ENCODE results near the gene IFNG-AS1.

IFNG-AS1 gene

DNA sequence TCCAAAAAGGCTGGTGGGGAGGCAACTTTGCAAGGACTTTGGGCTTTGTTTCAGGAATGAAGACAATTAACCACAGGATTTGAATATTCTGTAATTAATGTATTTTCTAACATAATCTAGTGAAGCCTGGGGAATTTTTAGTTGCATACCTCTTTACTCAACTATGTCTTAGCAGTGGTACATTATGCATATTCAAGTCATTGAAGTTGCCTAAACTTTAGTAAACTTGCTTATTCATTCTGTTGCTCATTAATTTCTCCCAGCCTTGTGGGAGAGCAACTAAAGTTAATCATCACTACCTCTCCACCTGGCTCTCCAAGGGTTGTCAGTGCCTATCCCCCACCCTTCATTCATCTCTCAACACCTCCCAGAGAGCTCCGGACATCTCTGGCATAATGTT lies 54.2 kb downstream of the IFNG-AS1 start:
- Histone ChIP-seq H3K4me1 (ENCODE audit: control insufficient read depth, insufficient read depth, low read length) (no peaks in the 10 kb centered on the region), H3K9ac (ENCODE audit: low read length) (no peak overlapping the region), H3K4me3 (ENCODE audit: low read length) (no peak overlapping the region), H3K36me3 (ENCODE audit: control insufficient read depth, insufficient read depth, low read length) (no peaks in the 10 kb centered on the region), H3K27me3 (ENCODE audit: control insufficient read depth, insufficient read depth, low read length) (no peaks in the 10 kb centered on the region), H3K9me3 (ENCODE audit: control insufficient read depth, low read length) (no peaks in the 10 kb centered on the region)

DNA sequence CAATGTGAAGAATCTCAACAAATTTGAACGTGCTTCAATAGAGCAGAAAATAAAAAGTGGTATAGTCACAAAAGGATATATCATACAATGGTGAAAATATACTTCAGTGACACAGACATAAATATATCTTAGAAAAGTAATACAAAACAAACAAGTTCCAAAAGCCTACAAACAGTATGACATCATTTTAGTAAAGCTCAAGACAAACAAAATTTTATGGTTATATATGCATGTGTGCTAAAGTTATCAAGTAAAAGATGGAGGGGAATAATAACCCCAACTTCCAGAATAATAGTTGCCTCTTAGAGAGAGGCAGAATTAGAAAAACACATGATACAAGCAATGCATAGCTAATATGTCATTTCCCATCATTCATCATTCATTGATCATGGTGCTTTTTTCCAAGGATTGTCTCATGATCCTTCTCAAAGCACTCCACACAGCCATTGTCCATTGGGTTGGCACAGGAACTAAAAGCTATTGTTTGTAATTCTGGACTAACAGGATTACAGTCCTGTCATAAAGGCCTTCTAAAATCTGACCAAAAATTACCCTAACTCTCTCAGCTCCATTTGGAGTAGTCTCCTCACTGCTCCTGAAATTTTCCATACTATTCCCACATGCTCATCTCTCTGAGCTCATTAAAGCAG lies 59.5 kb downstream of the IFNG-AS1 start:
- Histone ChIP-seq H3K9me3 (ENCODE audit: control insufficient read depth, low read length) (no peaks in the 10 kb centered on the region), H3K27me3 (ENCODE audit: control insufficient read depth, insufficient read depth, low read length) (no peaks in the 10 kb centered on the region), H3K9ac (ENCODE audit: low read length) (no peak overlapping the region), H3K4me1 (ENCODE audit: control insufficient read depth, insufficient read depth, low read length) (no peaks in the 10 kb centered on the region), H3K36me3 (ENCODE audit: control insufficient read depth, insufficient read depth, low read length) (no peaks in the 10 kb centered on the region), H3K4me3 (ENCODE audit: low read length) (no peak overlapping the region)

DNA sequence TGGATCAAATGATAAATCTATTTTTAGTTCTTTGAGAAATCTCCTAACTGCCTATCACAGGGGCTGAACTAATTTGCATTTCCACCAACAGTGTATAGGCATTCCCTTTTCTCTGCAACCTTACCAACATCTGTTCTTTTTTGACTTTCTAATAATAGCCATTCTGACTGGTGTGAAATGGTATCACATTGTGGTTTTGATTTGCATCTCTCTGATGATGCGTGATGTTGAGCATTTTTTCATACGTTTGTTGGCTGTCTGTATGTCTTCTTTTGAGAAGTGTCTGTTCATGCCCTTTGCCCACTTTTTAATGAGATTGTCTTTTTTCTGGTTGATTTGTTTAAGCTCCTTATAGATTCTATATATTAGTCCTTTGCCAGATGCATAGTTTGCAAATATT lies 67.1 kb downstream of the IFNG-AS1 start:
- Histone ChIP-seq H3K4me3 (ENCODE audit: low read length) (no peak overlapping the region), H3K9me3 (ENCODE audit: control insufficient read depth, low read length) (no peaks in the 10 kb centered on the region), H3K4me1 (ENCODE audit: control insufficient read depth, insufficient read depth, low read length) (no peaks in the 10 kb centered on the region), H3K27me3 (ENCODE audit: control insufficient read depth, insufficient read depth, low read length) (no peaks in the 10 kb centered on the region), H3K36me3 (ENCODE audit: control insufficient read depth, insufficient read depth, low read length) (no peaks in the 10 kb centered on the region), H3K9ac (ENCODE audit: low read length) (no peak overlapping the region)

DNA sequence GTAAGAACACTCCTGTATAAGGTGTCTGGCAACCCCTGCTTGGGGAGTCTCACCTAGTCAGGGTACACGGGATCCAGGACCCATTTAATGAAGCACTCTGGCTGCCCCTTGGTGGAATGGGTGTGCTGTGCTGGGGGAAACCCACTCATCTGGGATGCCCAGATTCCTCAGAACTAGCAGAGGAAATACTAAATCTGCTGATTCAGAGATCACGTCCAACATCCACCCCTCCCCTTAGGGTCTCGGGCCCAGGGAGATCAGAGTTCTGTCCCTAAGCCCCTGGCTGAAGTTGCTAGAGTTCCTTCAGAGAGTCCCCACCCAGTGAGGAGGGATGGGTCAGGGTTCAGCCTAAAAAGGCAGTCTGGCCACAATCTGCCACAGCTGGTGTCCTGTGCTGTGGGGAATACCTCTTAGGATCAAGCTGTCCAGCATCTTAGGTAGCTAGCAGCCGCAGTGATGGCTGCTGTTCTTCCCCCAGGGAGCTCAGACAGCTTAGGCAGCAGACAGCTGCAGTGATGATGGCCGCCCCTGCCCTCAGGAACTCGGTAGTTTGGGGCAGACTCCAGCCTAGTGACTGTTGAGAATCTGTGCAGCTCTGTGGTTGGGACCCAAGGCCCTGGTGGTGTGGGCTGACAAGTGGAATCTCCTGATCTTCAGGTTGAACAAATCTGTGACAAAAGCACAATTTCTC lies 74.8 kb downstream of the IFNG-AS1 start:
- Histone ChIP-seq H3K9me3 (ENCODE audit: control insufficient read depth, low read length) (no peaks in the 10 kb centered on the region), H3K9ac (ENCODE audit: low read length) (no peak overlapping the region), H3K36me3 (ENCODE audit: control insufficient read depth, insufficient read depth, low read length) (no peaks in the 10 kb centered on the region), H3K4me1 (ENCODE audit: control insufficient read depth, insufficient read depth, low read length) (no peaks in the 10 kb centered on the region), H3K4me3 (ENCODE audit: low read length) (no peak overlapping the region), H3K27me3 (ENCODE audit: control insufficient read depth, insufficient read depth, low read length) (no peaks in the 10 kb centered on the region)

DNA sequence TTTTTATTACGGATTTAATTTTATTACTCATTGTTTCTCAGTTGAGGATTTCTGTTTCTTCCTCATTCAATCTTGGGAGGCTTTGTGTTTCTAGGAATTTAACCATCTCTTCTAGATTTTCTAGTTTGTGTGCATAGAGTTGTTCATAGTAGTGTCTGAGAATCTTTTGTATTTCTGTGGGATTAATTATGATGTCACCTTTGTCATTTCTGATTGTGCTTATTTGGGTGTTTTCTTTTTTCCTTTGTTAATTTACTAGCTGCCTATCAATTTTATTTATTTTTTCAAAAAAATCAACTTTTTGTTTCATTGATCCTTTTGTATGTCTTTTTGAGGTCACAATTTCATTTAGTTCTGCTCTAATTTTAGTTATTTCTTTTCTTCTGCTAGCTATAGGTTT lies 75.9 kb downstream of the IFNG-AS1 start:
- Histone ChIP-seq H3K36me3 (ENCODE audit: control insufficient read depth, insufficient read depth, low read length) (no peaks in the 10 kb centered on the region), H3K9me3 (ENCODE audit: control insufficient read depth, low read length) (no peaks in the 10 kb centered on the region), H3K4me1 (ENCODE audit: control insufficient read depth, insufficient read depth, low read length) (no peaks in the 10 kb centered on the region), H3K4me3 (ENCODE audit: low read length) (no peak overlapping the region), H3K9ac (ENCODE audit: low read length) (no peak overlapping the region), H3K27me3 (ENCODE audit: control insufficient read depth, insufficient read depth, low read length) (no peaks in the 10 kb centered on the region)

DNA sequence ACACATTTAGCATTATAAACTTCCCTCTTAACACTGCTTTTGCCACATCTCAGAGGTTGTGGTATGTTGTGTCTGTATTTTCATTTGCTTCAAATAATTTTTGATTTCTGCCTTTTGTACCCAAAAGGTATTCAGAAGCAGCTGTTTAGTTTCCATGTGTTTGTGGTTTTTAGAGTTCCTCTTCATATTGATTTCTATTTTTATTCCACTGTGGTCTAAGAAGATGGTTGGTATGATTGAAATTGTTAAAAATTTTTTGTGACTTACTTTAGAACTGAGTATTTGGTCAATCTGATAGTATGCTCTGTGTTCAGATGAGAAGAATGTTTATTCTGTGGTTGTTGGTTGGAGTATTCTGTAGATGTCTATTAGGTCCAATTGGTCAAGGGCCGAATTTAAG lies 76.4 kb downstream of the IFNG-AS1 start:
- Histone ChIP-seq H3K4me3 (ENCODE audit: low read length) (no peak overlapping the region), H3K9me3 (ENCODE audit: control insufficient read depth, low read length) (no peaks in the 10 kb centered on the region), H3K4me1 (ENCODE audit: control insufficient read depth, insufficient read depth, low read length) (no peaks in the 10 kb centered on the region)

DNA sequence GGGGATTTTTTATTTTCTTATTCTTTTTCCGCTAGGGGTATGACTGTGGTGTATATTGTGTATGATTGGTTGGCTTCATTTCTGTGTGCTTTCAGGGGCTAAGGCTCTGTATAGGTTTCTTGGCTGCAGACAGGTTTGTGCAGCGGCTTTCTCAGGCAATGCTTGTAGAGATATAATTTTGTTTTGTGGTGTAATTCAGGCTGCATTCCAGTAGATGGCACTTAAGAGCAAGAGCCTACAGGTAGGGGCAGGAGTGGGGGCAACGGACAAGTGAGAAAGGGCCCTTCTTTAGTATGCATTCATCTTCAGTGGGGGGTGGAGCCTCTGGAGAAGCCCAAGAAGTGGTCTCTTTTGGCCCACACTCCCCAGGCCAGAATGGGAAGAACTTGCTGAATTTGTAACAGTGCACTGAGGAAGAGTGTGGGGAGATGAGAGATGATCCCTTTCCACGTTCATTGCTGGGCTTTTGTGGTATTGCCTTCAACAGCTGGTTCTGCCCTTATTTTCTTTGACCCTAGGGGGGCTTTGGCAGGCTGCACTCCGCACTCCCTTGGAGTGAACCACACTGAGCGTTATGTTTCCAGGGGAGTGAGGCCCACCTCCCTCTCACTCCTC lies 78.6 kb downstream of the IFNG-AS1 start:
- H3K4me3 ChIP-seq (ENCODE audit: low read length): no peak overlapping the region
- no peaks in the 10 kb centered on the region for H3K9me3 ChIP-seq (ENCODE audit: control insufficient read depth, low read length)
- H3K27me3 ChIP-seq (ENCODE audit: control insufficient read depth, insufficient read depth, low read length): no peaks in the 10 kb centered on the region
- no peaks in the 10 kb centered on the region for H3K4me1 ChIP-seq (ENCODE audit: control insufficient read depth, insufficient read depth, low read length)
- no peaks in the 10 kb centered on the region for H3K36me3 ChIP-seq (ENCODE audit: control insufficient read depth, insufficient read depth, low read length)
- H3K9ac ChIP-seq (ENCODE audit: low read length): no peak overlapping the region

More for the DNA sequence above, 76.4 kb downstream of the IFNG-AS1 start:
- Histone ChIP-seq H3K36me3 (ENCODE audit: control insufficient read depth, insufficient read depth, low read length) (no peaks in the 10 kb centered on the region), H3K27me3 (ENCODE audit: control insufficient read depth, insufficient read depth, low read length) (no peaks in the 10 kb centered on the region), H3K9ac (ENCODE audit: low read length) (no peak overlapping the region)

DNA sequence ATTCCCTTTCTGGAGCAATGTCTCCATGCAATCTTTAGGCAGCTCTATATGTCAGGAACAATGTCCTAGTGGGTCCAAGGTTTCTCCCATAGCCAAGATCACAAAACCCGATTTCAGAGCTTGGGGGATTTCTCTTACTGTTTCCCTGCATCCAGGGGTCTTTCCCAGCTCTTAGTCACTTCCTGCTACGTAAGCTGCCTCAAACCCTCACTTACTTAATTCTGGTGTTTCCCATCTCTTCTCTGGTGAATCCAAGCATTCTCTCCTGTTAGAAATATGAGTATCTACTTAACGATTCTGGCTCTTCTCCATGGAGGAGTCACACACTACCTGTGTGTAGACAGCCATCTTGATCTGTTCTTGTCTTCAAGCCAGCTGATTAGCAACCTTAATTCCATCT lies 80.0 kb downstream of the IFNG-AS1 start:
- H3K9me3 ChIP-seq (ENCODE audit: control insufficient read depth, low read length): no peaks in the 10 kb centered on the region
- H3K36me3 ChIP-seq (ENCODE audit: control insufficient read depth, insufficient read depth, low read length): no peaks in the 10 kb centered on the region
- no peak overlapping the region for H3K9ac ChIP-seq (ENCODE audit: low read length)

More for the DNA sequence above, 80.0 kb downstream of the IFNG-AS1 start:
- Histone ChIP-seq H3K4me1 (ENCODE audit: control insufficient read depth, insufficient read depth, low read length) (no peaks in the 10 kb centered on the region), H3K27me3 (ENCODE audit: control insufficient read depth, insufficient read depth, low read length) (no peaks in the 10 kb centered on the region), H3K4me3 (ENCODE audit: low read length) (no peak overlapping the region)

All from mucosa of stomach (tissue), 1 donor.